Measurements from ENCODE around the gene CFAP299.

- TF ChIP-seq CTCF (IDR thresholded peaks at IDR 0.05) = no peak
- no peak for TF ChIP-seq EP300 (IDR thresholded peaks at IDR 0.05)
- no peak for TF ChIP-seq POLR2A (IDR thresholded peaks at IDR 0.05; ENCODE audit: low read depth)
- no peak for TF ChIP-seq POLR2AphosphoS5 (IDR thresholded peaks at IDR 0.05)
Observed at GRCh38 chr4:80585542-80585941, 250.0 kb downstream of the CFAP299 start.

Data from esophagus muscularis mucosa (tissue), 4 donors.